ENCODE data around the gene CRYGC. TPM values are rescaled to one million over a fixed set of nuclear protein-coding genes. Genes with fewer than 3 reads are reported as not detected.

CRYGC gene
- polyA plus RNA-seq, 1 experiment: not detected

DNA sequence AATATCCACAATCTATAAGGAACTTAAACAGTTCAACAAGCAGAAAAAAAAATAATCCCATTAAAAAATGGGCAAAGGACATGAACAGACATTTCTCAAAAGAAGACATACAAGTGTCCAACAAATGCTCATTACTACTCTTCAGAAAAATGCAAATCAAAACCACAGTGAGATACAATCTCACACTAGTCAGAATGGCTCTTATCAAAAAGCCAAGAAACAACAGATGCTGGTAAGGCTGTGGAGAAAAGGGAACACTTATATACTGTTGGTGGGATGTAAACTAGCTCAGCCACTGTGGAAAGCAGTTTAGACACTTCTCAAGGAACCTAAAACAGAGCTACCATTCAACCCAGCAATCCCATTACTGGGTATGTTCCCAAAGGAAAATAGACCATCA is 23.5 kb upstream of the CRYGC start:
- DNase-seq (ENCODE audit: low read depth): no peak
- H3K4me3 ChIP-seq (ENCODE audit: low read depth, low read length): no peak overlapping the region
- POLR2A ChIA-PET: no interaction called here
- TF ChIP-seq, protein P1, sequence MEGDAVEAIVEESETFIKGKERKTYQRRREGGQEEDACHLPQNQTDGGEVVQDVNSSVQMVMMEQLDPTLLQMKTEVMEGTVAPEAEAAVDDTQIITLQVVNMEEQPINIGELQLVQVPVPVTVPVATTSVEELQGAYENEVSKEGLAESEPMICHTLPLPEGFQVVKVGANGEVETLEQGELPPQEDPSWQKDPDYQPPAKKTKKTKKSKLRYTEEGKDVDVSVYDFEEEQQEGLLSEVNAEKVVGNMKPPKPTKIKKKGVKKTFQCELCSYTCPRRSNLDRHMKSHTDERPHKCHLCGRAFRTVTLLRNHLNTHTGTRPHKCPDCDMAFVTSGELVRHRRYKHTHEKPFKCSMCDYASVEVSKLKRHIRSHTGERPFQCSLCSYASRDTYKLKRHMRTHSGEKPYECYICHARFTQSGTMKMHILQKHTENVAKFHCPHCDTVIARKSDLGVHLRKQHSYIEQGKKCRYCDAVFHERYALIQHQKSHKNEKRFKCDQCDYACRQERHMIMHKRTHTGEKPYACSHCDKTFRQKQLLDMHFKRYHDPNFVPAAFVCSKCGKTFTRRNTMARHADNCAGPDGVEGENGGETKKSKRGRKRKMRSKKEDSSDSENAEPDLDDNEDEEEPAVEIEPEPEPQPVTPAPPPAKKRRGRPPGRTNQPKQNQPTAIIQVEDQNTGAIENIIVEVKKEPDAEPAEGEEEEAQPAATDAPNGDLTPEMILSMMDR (IDR thresholded peaks at IDR 0.05; ENCODE audit: insufficient read depth, low read depth, low read length): no peak
- no peaks in the 10 kb centered on the region for H3K36me3 ChIP-seq (ENCODE audit: control insufficient read depth, insufficient read depth, low read length)
- no peaks in the 10 kb centered on the region for H3K27me3 ChIP-seq (ENCODE audit: control insufficient read depth, insufficient read depth, low read length)
- CTCF ChIA-PET: no interaction called here

DNA sequence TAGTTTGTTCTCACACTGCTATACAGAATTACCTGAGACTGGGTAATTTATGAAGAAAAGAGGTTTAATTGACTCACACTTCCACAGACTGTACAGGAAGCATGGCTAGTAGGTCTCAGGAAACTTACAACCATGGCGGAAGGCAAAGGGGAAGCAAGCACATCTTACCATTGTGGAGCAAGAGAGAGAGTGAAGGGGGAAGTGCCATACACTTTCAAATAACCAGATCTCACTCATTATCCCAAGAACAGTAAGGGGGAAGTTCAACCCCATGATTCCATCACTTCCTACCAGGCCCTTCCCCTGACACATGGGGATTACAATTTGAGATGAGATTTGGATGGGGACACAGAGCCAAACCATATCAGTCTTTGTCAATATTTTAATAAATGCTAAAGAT is 21.3 kb upstream of the CRYGC start:
- POLR2A ChIA-PET: no interaction called here
- CTCF ChIA-PET: no interaction called here
- TF ChIP-seq, protein P1 (IDR thresholded peaks at IDR 0.05; ENCODE audit: insufficient read depth, low read depth, low read length): no peak

DNA sequence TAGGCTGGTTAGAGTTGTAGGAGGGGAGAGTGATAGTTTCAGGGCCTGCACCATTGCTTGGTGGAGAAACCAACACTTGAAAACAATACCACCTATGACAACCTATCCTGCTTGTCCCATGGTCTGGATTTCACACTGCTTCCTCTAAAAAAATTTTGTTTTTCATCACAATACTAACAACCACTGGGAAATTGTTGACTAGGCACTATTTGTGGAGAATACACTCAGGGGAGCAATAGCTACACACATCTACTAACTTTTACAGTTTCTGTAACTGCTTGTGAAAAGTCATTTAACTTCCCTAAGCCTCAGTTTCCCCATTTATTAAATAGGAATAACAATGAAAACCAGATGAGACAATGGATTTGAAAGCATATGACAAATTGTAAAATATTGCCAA is 20.5 kb upstream of the CRYGC start:
- no peak for DNase-seq (ENCODE audit: low read depth)
- CTCF ChIA-PET: no interaction called here
- TF ChIP-seq, protein P1 (IDR thresholded peaks at IDR 0.05; ENCODE audit: insufficient read depth, low read depth, low read length): no peak
- Histone ChIP-seq H3K4me3 (ENCODE audit: low read depth, low read length) (no peak overlapping the region), H3K27me3 (ENCODE audit: control insufficient read depth, insufficient read depth, low read length) (no peaks in the 10 kb centered on the region), H3K36me3 (ENCODE audit: control insufficient read depth, insufficient read depth, low read length) (no peaks in the 10 kb centered on the region)
- POLR2A ChIA-PET: no interaction called here

More for the DNA sequence above, 21.3 kb upstream of the CRYGC start:
- H3K4me3 ChIP-seq (ENCODE audit: low read depth, low read length): no peak overlapping the region
- no peaks in the 10 kb centered on the region for H3K36me3 ChIP-seq (ENCODE audit: control insufficient read depth, insufficient read depth, low read length)
- no peak for DNase-seq (ENCODE audit: low read depth)
- no peaks in the 10 kb centered on the region for H3K27me3 ChIP-seq (ENCODE audit: control insufficient read depth, insufficient read depth, low read length)

DNA sequence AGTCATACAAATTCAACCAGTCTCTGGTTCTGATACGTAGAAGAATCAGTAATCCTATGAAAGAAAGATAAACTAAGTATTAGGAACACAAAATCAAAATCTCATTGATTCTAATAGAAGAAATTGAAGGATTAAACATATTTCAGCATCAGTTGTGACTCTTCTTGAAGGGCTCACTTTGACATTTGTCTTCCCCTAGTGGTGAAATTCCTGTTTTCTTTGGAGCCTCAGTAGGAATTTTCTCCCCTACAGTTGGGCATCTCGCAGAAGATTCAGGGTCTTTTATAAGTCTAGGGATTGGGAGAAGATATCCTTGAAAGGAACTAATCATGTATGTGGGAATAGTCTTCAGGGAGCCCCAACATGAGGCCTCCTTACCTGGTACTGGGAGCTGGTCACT is 19.2 kb upstream of the CRYGC start:
- Histone ChIP-seq H3K4me3 (ENCODE audit: low read depth, low read length) (no peak overlapping the region), H3K36me3 (ENCODE audit: control insufficient read depth, insufficient read depth, low read length) (no peaks in the 10 kb centered on the region), H3K27me3 (ENCODE audit: control insufficient read depth, insufficient read depth, low read length) (no peaks in the 10 kb centered on the region)
- TF ChIP-seq, protein P1 (IDR thresholded peaks at IDR 0.05; ENCODE audit: insufficient read depth, low read depth, low read length): 0 out of 2 replicates have a peak, but pooled peaks have one; percentile 13
- CTCF ChIA-PET: no interaction called here
- DNase-seq (ENCODE audit: low read depth): no peak
- POLR2A ChIA-PET: no interaction called here

DNA sequence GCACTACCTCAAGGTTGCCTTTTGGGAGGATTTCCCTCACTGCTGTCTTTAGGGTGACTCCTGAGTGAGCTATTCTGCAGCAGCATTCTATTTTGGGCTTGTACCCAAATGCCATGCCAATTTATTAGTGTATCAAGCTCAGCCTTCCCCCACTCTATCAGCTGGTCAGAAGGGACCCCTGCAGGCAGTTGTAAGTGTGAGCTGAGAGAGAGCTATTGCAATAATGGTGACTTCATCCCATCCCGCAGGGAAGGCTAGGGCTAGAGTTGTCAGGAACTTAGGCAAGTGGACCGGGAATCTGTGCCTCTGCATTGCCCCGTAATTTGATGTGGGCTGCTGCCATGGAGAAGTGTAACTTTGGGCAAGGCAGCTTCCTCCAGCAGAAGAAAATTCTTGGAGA is 18.1 kb upstream of the CRYGC start:
- ChIA-PET POLR2A (no interaction called here), CTCF (no interaction called here)
- Histone ChIP-seq H3K27me3 (ENCODE audit: control insufficient read depth, insufficient read depth, low read length) (no peaks in the 10 kb centered on the region), H3K4me3 (ENCODE audit: low read depth, low read length) (no peak overlapping the region), H3K36me3 (ENCODE audit: control insufficient read depth, insufficient read depth, low read length) (no peaks in the 10 kb centered on the region)
- no peak for DNase-seq (ENCODE audit: low read depth)
- TF ChIP-seq, protein P1 (IDR thresholded peaks at IDR 0.05; ENCODE audit: insufficient read depth, low read depth, low read length): no peak

Data from BJ (cell line).